HepG2 (cell line): ENCODE data around the gene SIX5. TPM values are rescaled to one million over a fixed set of nuclear protein-coding genes. Genes with fewer than 3 reads are reported as not detected.

Source experiments
- GABPA ChIP-seq, 2 experiments: IDR thresholded peaks; 2 replicates each; pipeline ENCODE4 v1.6.1; 2011 to 2016; ENCODE audit warnings: low read depth in 2 of 2, low read length in 1 of 2, missing biosample characterization in 1 of 2, missing genetic modification characterization in 1 of 2
- NBN ChIP-seq: fragments of 450-650 bp; conservative IDR thresholded peaks from 2 replicates; pipeline ENCODE4 v1.6.1; 2017
- NFAT5 ChIP-seq: sonication (generic); formaldehyde crosslinking; IDR thresholded peaks from 2 replicates; pipeline ENCODE4 v1.4.0; 2020; ENCODE audit warnings: missing genetic modification reagents
- RFX5 ChIP-seq: IDR thresholded peaks from 2 replicates; pipeline ENCODE4 v1.6.1; 2011; ENCODE audit warnings: low read depth, low read length, improper control_type of control experiment
- TAF15 ChIP-seq: fragments of 200-400 bp; formaldehyde crosslinking; IDR thresholded peaks from one replicate; pipeline ENCODE4 v1.6.1; 2018; ENCODE audit warnings: mild to moderate bottlenecking, low read depth, low read length; ENCODE audit not compliant: poor library complexity, severe bottlenecking
- THYN1 ChIP-seq: sonication (generic); formaldehyde crosslinking; IDR thresholded peaks from 2 replicates; pipeline ENCODE4 v1.8.1; 2023; ENCODE audit warnings: low read depth, mild to moderate bottlenecking, moderate library complexity, missing genetic modification reagents, borderline replicate concordance
- ZBTB14 ChIP-seq: sonication (generic); formaldehyde crosslinking; IDR thresholded peaks from 2 replicates; pipeline ENCODE4 v1.4.0; 2020; ENCODE audit warnings: missing genetic modification reagents
- ZBTB26 ChIP-seq: IDR thresholded peaks from 2 replicates; pipeline ENCODE4 v1.6.1; 2016; ENCODE audit warnings: missing compliant biosample characterization, missing genetic modification reagents, borderline replicate concordance
- ZFP36 ChIP-seq: fragments of 150-350 bp; IDR thresholded peaks from 2 replicates; pipeline ENCODE4 v1.6.1; 2018; ENCODE audit warnings: borderline replicate concordance, low read length, low read depth; ENCODE audit not compliant: partially characterized antibody
- ZFP36L2 ChIP-seq: sonication (generic); formaldehyde crosslinking; IDR thresholded peaks from 2 replicates; pipeline ENCODE4 v1.4.0; 2020; ENCODE audit warnings: missing genetic modification reagents
- ZNF17 ChIP-seq: sonication (generic); formaldehyde crosslinking; IDR thresholded peaks from 2 replicates; pipeline ENCODE4 v1.5.0; 2020; ENCODE audit warnings: mild to moderate bottlenecking, missing genetic modification reagents
- ZNF383 ChIP-seq: sonication (generic); formaldehyde crosslinking; IDR thresholded peaks from 2 replicates; pipeline ENCODE4 v1.4.0; 2020; ENCODE audit warnings: missing genetic modification reagents, mild to moderate bottlenecking, borderline replicate concordance
- ZNF609 ChIP-seq: sonication (generic); formaldehyde crosslinking; IDR thresholded peaks from 2 replicates; pipeline ENCODE4 v1.4.0; 2020; ENCODE audit warnings: mild to moderate bottlenecking, missing genetic modification reagents, borderline replicate concordance
- polyA plus RNA-seq, 8 experiments: library from polyadenylated mRNA; depleted of rRNA in 3 of 8; stranded (reverse) in 7 of 8; unstranded in 1 of 8; fragments of >200 nt; fragmentation: Illumina TruSeq in 4 of 8; extraction: Trizol in 4 of 8; gene quantifications; 2 replicates each; pipeline versions ENCODE4 v1.2.1 to v1.2.3, GENCODE V29; 2011 to 2016; ENCODE audit warnings: low read depth in 4 of 8, missing spikeins in 1 of 8, mixed read lengths in 1 of 8; ENCODE audit not compliant: insufficient read depth in 1 of 8
- total RNA-seq, 5 experiments: library from RNA; depleted of rRNA; stranded (reverse); fragments of >200 nt; fragmentation: Illumina TruSeq; extraction: Trizol; gene quantifications; 2 replicates each; pipeline ENCODE4 v1.2.3, GENCODE V29; 2016; ENCODE audit warnings: low read depth in 1 of 5

SIX5 gene
- total and polyA plus RNA-seq, 2 of the 13 experiments (the other 11 are each of a cell fraction or from before 2014, with no cell fraction given) = 7.7 to 10.5 TPM

GRCh38 chr19:45770192-45771101, 1.4 kb upstream of the SIX5 start (continued):
- TF ChIP-seq GABPA (IDR thresholded peaks at IDR 0.05; ENCODE audit: low read depth, low read length) = no peak
- TF ChIP-seq GABPA (CRISPR knock-in tag; IDR thresholded peaks at IDR 0.05; ENCODE audit: low read depth) = peak; percentile 25; the same call in 1 of the 2 replicates
- TF ChIP-seq ZNF17 = no peak
- peak; percentile 68 for TF ChIP-seq ZBTB26 (CRISPR knock-in tag)
- TF ChIP-seq ZFP36L2 = no peak
- peak; percentile 81; the same call in 1 of the 2 replicates for TF ChIP-seq THYN1
- TF ChIP-seq ZBTB14 (CRISPR knock-in tag) = no peak
- TF ChIP-seq NFAT5 (CRISPR knock-in tag) = 0 out of 2 replicates have a peak, but pooled peaks have one; percentile 49
- TF ChIP-seq TAF15 = peak; percentile 90
- TF ChIP-seq ZNF383 (CRISPR knock-in tag) = no peak
- TF ChIP-seq NBN = no peak
- peak; percentile 62 for TF ChIP-seq RFX5
- peak; percentile 54; the same call in 1 of the 2 replicates for TF ChIP-seq ZNF609 (CRISPR knock-in tag)
- TF ChIP-seq ZFP36 = no peak
